AG08395 (cell line): ENCODE results near the gene BLTP2.
"Not testable (repeated sequence)": the region's sequence is repeated elsewhere in the genome, so short reads cannot be mapped to it uniquely, and the experiment has no call there.

ENCODE experiments used
- DNase-seq: peaks from one replicate; pipeline ENCODE4 v3.0.0; 2012; ENCODE audit warnings: mixed read lengths, low spot score

Gene BLTP2

DNA sequence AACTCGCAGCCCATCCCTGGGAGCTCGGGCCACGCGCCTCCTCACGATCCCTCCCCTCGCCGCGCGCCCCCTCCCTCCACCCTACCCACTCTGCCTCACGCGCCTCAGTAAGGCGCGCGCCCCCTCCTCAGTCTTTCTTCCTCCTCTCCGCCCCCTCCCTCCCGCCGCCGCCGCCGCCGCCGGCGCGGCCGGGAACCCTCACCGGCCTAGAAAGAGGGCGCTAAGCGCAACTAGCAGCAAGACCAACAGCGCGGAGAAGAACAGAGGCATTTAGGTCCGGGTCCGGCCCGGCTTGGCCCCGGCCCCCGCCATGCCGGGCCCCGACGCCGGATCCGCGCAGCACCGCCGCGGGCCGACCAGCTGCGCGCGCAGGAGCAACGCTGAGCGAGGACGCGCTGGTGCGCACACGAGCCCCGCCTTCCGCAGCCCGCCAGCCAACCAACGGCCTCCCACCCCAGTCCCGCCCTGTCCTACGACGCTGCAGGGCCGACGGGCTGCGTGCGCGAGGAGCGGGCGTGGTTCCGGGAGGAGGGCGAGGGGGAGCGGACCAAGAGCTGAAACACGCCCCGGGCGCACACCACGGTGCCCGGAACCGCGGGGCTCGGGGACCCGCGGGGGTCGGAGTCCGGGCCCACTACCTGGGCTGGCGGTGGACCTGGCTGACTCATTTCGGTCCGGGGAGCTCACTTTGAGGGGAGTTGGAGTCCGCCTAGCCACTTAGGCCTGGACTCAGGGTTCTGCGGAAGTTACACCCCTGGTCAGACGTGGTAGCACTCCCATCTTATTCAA is at the start of gene BLTP2:
Gene BLTP2 (minus strand): TSS at position 372 of the 789 bp plus-strand sequence. CDS start 102 bp downstream, at position 270.
- DNase-seq, result peak; percentile 99

DNA sequence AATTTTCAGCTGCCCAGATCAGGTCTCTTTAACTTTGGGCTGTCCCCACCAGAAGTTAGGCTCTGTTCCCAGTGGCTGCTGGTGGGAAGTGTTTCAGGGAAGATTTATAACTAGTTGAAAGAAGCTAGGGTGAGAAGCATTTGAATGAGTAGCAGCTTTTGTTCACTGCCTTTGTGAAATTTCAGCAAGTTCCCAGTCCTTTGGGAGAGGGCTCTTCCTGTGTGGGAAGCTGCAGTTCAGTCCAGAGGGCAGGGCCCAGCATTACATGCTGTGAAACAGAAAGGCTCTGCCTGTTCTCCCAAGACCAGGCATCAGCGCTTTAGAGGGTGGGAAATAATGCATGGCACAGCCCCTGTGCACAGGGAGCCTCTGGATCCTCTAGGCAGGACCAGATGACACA is 48.9 kb upstream of the BLTP2 start:
- no peak for DNase-seq

DNA sequence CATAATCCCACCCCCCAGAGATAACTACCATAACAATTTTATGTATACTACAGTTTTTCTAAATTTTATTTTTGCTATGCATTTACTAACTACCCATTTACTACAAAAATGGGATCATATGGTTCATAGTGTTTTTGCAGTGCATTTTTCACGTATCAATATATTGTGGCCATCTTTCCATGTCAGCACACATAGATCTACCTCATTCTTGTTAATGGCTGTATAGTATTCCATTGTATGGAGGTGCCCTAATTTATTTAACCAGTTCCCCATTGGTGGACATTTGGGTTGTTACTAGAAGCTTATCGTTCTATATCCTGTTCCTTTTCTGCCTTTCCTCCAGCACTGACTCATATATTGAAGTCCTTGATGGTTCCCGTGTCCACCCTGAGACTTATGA is 44.1 kb upstream of the BLTP2 start:
- DNase-seq, result no peak

DNA sequence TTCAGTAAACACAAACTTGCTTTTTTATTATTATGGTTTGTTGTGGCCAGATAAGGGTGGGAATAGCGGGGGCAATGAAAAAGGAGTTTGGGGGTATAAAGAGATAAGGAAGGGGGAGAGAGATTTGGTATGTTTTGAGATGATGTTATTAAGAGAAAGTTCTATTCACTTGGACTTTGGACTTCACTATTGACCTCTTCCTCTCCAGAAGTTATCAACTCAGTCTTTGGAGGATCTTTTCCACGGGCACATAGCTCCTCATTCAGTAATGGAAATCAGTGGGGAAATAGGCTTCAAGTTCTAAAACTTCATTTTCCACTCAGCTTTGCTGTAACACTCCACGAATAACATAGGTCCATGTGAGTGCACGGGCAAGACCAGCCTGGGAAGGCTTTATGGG is 43.5 kb upstream of the BLTP2 start:
- no peak for DNase-seq

DNA sequence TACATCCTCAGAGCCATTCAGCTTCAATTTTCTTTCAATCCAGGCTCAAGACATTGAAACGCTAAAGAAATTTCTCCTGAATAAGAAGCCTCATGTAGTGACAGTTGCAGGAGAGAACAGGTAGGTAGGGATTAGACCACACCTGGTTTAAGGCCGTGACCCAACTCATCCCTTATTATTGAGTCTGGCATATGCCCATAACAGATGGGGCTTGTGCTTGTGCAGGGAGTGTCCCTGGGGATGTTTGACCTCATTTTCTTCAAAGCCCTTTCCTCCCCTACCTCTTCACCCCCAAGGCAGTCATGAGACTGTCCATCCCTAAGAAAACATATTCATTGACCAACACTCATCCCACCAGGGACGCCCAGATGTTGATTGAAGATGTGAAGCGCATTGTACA is 41.3 kb upstream of the BLTP2 start:
- no peak for DNase-seq

DNA sequence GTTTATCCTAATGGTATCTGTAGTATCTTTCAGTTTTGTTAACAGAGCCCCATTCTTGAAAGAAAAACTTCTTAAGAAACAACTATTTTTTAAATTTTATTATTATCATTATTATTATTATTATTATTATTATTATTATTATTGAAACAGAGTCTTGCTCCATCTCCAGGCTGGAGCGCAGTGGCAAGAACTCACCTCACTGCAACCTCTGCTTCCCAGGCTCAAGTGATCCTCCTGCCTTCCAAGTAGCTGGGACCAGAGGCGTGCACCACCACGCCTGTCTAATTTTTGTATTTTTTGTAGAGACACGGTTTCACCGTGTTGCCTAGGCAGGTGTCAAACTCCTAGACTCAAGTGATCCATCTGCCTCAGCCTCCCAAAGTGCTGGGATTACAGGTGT is 40.4 kb upstream of the BLTP2 start:
- no peak for DNase-seq

DNA sequence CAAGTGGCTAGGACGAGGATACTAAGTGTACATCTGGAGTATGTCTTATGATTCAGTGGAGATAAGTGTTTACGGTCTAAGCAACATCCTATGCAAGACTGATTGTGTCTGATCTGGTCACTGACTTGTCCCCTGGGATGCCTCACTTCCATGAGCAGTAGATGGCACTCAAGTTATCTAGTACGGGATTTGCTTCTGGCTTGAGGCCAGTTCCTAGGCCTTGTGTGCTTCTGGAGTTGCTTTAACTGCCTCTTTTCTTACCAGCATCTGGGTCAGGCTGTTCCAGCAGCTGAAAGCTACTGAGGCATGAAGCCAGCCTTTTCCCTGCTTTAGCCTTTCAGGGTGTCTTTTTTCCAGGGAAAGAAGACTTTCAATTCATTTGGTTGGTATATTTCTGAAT is 40.0 kb upstream of the BLTP2 start:
- DNase-seq, result peak; percentile 44

DNA sequence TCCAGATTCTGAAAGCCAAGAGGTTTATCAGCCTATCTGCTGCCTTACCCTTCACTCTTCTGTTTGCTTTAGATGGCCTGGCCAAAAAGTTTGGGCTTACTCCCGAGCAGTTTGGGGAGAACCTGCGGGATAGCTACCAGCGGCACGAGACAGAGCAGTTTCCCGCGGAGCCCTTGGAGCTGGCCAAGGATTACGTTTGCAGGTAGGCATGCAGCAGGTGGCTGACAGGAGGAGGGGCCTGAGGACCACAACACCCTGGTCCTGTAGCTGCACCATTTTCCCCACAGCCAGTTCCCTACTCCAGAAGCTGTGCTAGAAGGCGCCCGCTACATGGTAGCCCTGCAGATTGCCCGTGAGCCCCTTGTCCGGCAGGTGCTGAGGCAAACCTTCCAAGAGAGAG is 37.7 kb upstream of the BLTP2 start:
- no peak for DNase-seq

DNA sequence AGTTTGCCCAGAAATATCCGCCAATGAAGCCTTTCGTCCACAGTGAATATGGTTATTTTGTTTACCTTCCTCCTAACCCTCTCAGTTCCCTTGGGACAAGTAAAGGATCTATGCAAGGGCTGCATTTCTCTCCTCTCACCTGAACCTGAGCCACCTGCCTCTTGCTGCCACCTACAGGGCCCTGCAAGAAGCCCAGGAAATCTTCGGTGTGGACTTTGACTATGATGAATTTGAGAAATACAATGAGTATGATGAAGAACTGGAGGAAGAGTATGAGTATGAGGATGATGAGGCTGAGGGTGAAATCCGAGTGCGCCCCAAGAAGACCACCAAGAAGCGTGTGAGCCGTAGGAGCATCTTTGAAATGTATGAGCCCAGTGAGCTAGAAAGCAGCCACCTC is 31.0 kb upstream of the BLTP2 start:
- no peak for DNase-seq

DNA sequence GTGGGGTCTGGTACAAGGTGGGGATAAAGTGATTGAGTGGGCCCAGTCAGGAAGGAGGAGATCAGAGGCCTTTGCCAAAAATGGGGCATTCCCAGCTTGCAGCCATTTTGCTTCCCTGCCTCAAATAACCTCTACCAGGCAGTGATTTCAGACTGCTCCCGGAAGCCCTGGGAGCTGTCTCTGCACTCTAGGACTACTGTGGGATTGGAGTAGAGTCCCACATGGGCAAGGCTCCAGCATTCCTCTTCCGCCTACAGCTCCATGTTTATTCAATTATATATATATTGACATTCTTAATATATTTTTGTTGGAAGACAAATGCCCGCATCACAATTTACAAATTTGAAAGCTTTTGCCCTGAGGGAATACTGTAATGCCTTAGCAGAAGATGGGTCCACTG is 30.5 kb upstream of the BLTP2 start:
- DNase-seq, result no peak

DNA sequence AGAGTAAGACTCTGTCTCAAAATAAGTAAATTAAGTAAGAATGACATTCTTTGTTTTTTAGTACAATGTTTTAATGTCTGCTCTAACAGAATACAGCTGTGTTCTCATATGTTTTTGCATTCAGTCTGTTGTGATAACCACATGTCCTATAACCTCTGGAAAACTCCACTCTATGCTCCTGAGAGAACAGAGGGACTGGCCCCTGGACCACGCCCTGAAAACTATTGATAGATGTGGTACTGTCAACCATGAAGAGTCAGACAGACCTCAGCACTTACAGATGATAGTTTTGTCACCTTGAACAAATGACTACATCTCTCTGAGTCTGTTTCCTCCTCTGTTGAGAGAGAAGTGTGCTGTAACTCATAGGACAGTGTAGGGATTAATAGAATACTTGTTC is 25.0 kb upstream of the BLTP2 start:
- no peak for DNase-seq

DNA sequence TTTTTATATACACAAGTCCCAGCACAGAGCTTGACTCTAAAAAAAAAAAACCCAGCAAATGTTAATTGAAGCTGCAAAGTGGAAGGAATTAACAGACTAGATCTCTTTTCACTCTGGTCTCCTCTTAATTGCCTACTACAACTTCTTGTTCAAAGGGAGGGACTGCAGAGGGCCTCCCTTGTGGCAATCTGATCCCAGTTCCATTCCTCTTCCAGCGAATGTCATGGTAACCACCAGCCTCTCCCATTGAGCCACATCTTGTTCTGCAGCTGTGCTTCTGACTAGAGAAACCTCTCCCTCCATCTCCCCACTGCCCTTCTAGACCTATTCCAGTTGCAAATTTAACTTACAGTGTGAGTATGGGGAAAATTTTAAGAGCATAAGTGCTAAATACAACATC is 22.9 kb upstream of the BLTP2 start:
- no peak for DNase-seq

DNA sequence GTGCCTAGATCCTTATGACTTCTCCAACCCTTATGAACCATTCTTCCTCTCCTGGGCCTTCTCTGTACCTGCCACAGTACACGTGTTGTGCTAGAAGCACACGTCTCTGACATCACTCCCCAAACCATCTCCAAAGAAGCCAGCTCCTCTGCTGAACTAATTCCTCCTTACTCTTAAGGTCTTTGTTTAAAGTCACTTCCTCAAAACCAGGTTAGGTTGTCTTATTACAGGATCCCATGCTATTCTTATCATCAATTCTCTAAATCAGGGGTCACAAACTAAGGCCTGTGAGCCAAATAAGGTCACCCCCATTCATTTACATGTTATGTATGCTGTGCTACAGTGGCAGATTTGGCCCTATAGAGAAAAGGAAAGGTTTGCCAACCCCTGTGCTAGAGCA is 21.0 kb upstream of the BLTP2 start:
- no peak for DNase-seq

DNA sequence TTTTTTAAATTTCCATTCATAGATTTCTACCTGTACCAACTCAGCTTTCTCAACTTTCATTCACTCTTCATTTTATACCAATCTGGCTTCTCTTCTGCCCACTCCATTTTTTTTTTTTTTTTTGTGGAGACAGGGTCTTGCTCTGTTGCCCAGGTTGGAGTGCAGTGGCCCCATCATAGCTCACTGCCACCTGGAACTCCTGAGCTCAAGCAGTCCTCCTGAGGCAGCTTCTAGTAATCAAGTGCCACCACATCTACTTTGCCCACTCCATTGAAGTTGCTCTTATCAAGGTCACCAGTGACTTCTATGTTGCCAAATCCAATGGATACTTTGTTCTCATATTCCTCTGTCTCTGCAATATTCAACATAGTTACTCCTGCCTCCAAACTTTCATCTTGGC is 18.8 kb upstream of the BLTP2 start:
- DNase-seq, result no peak

DNA sequence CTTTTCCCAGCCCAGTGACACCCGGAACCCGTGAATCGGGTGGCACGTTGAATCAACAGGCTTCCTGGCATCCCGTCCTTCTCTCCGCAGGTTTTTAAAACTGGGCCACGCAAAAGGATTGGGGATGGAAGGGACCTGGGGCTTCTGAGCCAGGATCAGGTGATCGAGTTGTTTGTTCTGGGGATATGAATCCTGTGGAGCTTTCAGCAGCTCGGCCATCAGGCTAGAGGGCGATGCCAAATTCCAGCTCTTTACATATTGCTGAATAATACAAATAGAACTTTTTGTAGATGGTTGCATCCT is 17.5 kb upstream of the BLTP2 start:
- no peak for DNase-seq

DNA sequence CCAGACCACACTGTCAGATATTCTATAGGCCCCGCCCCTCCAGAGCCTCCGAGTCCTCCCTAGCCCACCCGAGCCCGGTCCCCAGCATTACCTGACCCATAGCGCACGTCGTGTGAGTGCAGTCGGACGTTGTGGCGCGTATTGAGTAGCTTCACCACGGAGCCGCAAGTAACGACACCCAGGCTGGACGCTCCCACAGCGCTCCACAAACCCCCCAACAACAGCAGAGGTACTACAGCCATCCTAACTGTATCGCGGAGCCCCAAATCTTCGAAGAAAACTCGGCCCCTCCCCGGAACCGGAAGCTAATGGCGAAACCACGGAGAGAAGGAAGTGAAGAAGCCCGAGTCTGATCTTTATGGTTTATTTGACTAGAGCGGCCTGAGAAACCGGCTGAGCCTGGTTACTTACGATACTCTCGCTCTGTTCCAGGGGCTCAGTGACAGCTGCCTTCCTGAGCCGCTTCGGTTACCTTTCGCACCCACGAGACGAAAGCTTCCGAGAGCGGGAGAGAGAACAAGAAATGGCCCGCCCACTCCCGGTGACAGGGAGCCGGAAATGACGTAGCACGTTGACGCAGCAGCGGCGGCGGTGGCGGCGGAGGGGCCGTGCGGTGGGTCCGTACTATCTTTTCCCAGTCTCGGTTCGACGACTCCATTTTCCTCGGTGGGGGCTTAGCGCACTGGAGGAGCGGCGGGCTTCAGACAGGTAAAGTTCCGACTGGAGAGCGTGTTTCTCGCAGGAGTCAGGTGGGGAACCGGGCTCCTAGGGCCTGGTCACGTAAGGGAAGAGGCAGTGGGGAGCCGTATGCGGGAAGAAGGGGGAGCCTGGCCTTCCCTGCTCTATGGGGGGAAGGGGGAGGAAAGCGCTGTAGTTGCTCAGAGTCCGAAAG is 16.9 kb upstream of the BLTP2 start, which contains the start of the genes SDF2 and SUPT6H:
Gene SDF2 (minus strand): TSS at position 272 of the 892 bp plus-strand sequence. CDS start 30 bp downstream, at position 242.
Gene SUPT6H (plus strand): TSS at position 571 of the 892 bp plus-strand sequence. CDS start 11,197 bp downstream, outside the sequence.
- DNase-seq, result peak; percentile 95

DNA sequence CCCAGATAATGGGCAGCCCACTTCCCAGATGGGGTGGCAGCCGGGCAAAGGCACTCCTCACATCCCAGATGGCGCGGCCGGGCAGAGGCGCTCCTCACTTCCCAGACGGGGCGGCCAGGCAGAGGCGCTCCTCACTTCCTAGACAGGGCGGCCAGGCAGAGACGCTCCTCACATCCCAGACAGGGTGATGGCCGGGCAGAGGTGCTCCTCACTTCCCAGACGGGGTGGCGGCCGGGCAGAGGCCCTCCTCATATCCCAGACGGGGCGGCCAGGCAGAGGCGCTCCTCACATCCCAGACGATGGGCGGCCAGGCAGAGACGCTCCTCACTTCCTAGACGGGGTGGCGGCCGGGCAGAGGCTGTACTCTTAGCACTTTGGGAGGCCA is 14.5 kb upstream of the BLTP2 start:
- not testable (repeated sequence) for DNase-seq

DNA sequence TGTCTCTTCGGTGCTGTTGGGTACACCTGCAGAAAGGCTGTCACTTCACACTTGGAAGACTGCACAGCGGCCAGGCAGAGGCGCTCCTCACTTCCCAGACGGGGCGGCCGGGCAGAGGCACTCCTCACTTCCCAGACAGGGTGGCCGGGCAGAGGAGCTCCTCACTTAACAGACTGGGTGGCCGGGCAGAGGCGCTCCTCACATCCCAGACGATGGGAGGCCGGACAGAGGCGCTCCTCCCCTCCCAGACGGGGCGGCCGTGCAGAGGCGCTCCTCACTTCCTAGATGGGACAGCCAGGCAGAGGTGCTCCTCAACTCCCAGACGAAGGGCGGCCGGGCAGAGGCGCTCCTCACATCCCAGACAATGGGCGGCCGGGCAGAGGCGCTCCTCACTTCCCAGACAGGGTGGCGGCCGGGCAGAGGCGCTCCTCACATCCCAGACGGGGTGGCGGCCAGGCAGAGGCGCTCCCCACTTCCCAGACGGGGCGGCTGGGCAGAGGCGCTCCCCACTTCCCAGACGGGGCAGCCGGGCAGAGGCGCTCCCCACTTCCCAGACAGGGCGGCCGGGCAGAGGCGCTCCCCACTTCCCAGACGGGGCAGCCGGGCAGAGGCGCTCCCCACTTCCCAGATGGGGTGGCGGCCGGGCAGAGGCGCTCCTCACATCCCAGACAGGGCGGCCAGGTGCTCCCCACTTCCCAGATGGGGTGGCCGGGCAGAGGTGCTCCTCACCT is 14.0 kb upstream of the BLTP2 start:
- DNase-seq, result not testable (repeated sequence)

DNA sequence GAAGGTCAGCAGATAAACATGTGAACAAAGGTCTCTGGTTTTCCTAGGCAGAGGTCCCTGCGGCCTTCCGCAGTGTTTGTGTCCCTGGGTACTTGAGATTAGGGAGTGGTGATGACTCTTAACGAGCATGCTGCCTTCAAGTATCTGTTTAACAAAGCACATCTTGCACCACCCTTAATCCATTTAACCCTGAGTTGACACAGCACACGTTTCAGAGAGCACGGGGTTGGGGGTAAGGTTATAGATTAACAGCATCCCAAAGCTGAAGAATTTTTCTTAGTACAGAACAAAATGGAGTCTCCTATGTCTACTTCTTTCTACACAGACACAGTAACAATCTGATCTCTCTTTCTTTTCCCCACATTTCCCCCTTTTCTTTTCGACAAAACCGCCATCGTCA is 13.4 kb upstream of the BLTP2 start:
- not testable (repeated sequence) for DNase-seq

DNA sequence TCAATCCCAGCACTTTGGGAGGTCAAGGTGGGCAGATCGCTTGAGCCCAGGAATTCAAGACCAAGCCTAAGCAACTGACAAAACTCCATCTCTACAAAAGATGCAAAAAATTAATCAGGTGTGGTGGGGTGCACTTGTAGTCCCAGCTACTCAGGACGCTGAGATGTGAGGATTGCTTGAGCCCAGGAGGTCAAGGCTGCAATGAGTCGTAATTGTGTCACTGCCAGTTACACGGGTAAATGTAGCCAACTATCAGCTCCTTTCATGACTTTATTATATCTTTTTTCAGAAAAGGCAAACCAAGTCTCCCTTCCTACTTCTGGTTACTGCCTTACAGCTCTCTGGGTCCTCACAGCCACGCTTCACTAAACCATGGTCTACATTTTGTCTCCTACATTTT is 12.8 kb upstream of the BLTP2 start:
- no peak for DNase-seq

DNA sequence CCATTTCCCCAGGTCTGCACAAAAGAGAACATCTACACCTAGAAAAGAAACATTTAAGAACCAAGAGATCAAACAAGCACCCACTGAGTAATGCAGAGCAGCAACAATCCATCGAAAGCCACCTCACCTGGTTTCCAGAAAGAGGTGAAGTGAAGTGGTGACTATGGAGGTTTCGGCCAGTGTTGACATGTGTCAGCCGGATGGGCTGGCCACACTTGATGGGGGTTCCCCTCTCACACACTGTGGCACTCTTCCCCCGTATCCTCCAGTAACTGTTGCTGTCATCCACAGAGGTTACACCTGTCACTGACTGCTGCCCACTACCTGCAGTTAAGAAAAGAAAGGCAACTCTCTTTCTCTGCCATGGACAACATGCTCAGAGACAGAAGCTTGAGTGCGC is 10.2 kb upstream of the BLTP2 start:
- DNase-seq, result no peak

DNA sequence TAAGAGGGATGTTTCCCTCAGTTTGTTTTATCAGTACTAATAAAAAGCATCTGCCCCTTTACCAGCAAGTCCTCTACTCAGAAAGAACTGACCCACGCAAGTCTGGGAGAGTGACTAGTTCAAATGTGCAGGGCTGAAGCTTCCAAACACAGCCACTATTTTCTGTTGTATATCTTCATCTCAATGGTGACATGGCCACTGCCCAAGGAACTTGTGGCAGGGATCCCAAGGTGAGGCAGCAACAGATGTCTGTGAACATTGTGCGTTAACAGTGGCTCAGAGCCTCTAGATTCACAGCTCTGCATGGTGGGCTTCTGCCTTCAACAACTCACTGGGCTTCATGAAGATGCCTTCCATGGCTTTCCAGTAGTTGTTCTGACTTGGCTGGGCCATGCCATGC is 3.7 kb upstream of the BLTP2 start:
- no peak for DNase-seq
